WTC11 (cell line): ENCODE measurements around the gene FLOT2.

Experiments used
- SP1 ChIP-seq: sonication (generic); formaldehyde crosslinking; conservative IDR thresholded peaks from 2 replicates; pipeline ENCODE4 v1.8.1; 2022; ENCODE audit warnings: missing genetic modification reagents
- TCF7 ChIP-seq: sonication (generic); formaldehyde crosslinking; IDR thresholded peaks from 2 replicates; pipeline ENCODE4 v1.8.0; 2022; ENCODE audit warnings: mild to moderate bottlenecking, low read depth, missing genetic modification reagents, moderate library complexity
- TF ChIP-seq, protein P1 (sequence below): fragments of 200-600 bp; IDR thresholded peaks from 2 replicates; pipeline ENCODE4 v1.8.0; 2022; ENCODE audit warnings: antibody characterized with exemption

DNA sequence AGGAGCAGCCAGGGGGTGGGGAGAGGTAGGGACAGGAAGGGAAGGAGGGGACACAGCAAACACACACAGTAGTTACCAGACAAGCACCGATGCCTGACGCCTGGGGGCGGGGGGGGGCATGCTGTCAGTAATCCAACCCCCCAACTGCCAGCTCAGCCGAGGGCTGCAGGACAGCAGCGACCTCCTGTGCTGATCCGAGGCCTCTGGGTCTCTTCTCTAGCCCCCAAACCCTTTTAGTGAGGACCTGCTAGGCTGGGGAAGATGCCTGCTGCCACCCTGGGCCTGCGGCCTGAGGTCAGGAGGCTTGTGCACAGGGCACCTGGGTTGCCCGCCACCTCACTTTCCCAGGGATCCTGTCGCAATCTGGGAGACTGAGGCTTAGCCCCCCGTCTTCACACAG lies 11.6 kb downstream of the FLOT2 start:
- TF ChIP-seq, protein P1, sequence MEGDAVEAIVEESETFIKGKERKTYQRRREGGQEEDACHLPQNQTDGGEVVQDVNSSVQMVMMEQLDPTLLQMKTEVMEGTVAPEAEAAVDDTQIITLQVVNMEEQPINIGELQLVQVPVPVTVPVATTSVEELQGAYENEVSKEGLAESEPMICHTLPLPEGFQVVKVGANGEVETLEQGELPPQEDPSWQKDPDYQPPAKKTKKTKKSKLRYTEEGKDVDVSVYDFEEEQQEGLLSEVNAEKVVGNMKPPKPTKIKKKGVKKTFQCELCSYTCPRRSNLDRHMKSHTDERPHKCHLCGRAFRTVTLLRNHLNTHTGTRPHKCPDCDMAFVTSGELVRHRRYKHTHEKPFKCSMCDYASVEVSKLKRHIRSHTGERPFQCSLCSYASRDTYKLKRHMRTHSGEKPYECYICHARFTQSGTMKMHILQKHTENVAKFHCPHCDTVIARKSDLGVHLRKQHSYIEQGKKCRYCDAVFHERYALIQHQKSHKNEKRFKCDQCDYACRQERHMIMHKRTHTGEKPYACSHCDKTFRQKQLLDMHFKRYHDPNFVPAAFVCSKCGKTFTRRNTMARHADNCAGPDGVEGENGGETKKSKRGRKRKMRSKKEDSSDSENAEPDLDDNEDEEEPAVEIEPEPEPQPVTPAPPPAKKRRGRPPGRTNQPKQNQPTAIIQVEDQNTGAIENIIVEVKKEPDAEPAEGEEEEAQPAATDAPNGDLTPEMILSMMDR, result no peak
- TF ChIP-seq TCF7 (CRISPR knock-in tag) (no peak), SP1 (CRISPR knock-in tag) (no peak)
